Left lobe of liver (tissue), 2 donors: ENCODE data around the gene ACKR1. TPM values are rescaled to one million over a fixed set of nuclear protein-coding genes. Genes with fewer than 3 reads are reported as not detected.

Source experiments
- ATAC-seq: fragments of 200-7000 bp; cut with Tn5 transposase; one replicate; pipeline ENCODE4 v1.9.1; 2020; ENCODE audit warnings: mild to moderate bottlenecking, moderate library complexity
- DNase-seq: peaks from one replicate; pipeline ENCODE4 v3.0.0-alpha.2; 2020; ENCODE audit warnings: low spot score
- total RNA-seq: library from RNA; stranded (reverse); gene quantifications from one replicate; pipeline ENCODE4 v1.2.1, GENCODE V29; 2021
- donor health status: DM: no; HTN: no; CAD: no; lungs with moderate emphysema.
- donor health status: DM: no; HTN: yes; CAD: no.

Gene ACKR1
- total RNA-seq, 1 donor from 2014 or later, result 0.43 TPM

DNA sequence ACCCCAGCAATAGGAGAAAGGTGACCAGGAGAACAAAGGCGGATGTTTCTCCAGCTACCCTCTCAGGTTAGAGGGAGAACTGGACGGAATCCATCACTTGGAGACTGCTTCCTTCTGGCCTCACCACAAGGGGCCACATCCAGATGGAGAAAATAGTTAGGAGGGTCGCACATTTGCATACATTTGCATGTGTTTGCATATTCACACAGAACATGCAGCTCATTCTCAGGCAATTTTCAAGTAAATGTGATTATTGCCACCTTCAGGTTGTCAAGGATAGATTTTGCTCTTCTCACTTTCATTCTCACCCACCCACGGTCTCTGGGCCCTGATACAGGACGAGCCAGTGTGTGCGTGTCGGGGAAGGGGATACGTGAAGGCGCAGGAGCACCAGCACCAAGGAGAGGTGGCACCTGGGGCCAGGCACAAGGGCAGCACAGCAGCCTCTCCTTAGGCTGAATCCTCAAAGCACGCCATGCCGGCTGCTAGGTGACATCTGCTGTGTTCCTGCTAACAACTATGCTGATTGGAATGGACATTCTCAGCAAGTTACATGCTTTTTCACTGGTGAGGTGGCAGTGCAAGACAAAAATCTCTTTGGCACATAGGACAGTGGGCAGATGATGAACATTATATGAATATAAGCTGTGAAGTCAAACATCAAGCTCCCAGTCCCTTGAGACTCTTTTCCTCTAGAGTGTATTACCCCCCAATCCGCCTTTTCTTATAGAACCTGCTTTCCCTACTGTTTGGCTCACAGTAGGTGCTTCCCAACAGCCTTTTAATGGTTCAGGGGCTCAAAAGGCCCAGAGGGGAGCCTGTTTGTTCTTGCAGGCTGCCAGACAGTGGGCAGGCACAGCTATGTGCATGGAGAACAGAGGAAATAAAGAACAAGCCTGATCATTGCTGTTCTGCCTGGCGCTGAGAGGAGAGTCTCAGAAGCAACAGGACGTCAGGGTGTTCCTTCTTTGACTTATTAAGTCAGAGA, 14.3 kb downstream of the ACKR1 start:
- DNase-seq (no peak), ATAC-seq (no peak)

- DNase-seq (no peak), ATAC-seq (no peak)
Observed at GRCh38 chr1:159222075-159222865, 17.6 kb downstream of the ACKR1 start.

DNA sequence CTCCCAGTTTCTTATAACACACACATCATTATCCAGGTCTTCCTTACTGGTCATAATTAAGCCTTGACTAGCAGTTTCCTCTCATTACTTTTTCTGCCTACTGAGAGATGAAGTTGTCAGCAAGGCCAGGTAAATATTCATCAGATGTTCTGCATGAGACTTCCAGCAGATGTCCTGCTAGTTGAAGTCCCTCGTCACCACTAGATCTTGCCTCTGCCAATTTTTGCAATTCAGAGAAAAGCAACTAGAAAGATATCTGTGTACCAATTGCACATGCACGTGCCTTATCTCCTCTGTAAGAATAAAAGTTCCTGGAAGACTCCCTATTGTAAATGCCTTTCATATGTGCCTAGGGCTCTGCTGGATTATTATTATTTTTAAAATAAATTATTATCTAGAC, 18.3 kb downstream of the ACKR1 start:
- DNase-seq (no peak), ATAC-seq (peak; percentile 70)

GRCh38 chr1:159228554-159228953, 23.9 kb downstream of the ACKR1 start:
- DNase-seq (no peak), ATAC-seq (no peak)

- DNase-seq (peak; percentile 63), ATAC-seq (peak; percentile 97)
Observed at GRCh38 chr1:159229260-159229885, 24.7 kb downstream of the ACKR1 start.

- no peak for DNase-seq
Observed at GRCh38 chr1:159229896-159230295, 25.2 kb downstream of the ACKR1 start.

GRCh38 chr1:159239551-159240220, 35.0 kb downstream of the ACKR1 start:
- DNase-seq, result no peak
- ATAC-seq, result no peak

More at GRCh38 chr1:159229896-159230295, 25.2 kb downstream of the ACKR1 start:
- ATAC-seq, result no peak

GRCh38 chr1:159247266-159247665, 42.6 kb downstream of the ACKR1 start:
- ATAC-seq (no peak), DNase-seq (no peak)

- DNase-seq (no peak), ATAC-seq (no peak)
Observed at GRCh38 chr1:159248311-159248710, 43.6 kb downstream of the ACKR1 start.

- ATAC-seq (no peak), DNase-seq (no peak)
Observed at GRCh38 chr1:159250638-159251216, 46.1 kb downstream of the ACKR1 start.

Other genes starting within 250 kb of the ACKR1 start
- gene IFI16, start 195.0 kb upstream of the ACKR1 start, total RNA-seq, result 5.2 TPM
- 0.23 TPM for gene AIM2, start 128.1 kb upstream of the ACKR1 start, total RNA-seq
- gene CADM3, start 33.3 kb upstream of the ACKR1 start, total RNA-seq, result 0.20 TPM
- not detected for gene FCER1A, start 97.5 kb downstream of the ACKR1 start, total RNA-seq
- not detected for gene OR10J4, start 227.3 kb downstream of the ACKR1 start, total RNA-seq
- not detected for gene OR10J1, start 234.8 kb downstream of the ACKR1 start, total RNA-seq